ENCODE results near the gene DHFR. TPM values are rescaled to one million over a fixed set of nuclear protein-coding genes. Genes with fewer than 3 reads are reported as not detected.

The DHFR gene
- total and polyA plus RNA-seq, 10 donors: 8.6 to 23.0 (median 16.3) TPM

GRCh38 chr5:80653502-80653901, 1.3 kb downstream of the DHFR start:
- intact Hi-C loops (cut with DNase I; ENCODE audit: low total_unique reads): no loop called here
- Histone ChIP-seq H3K4me3 (peak overlapping the region in 7 of 8 donors; percentile 59 to 98 (median 89)), H3K27ac (peak overlapping the region in 3 of 8 donors; percentile 91 to 99 (median 98)), H3K9me3 (no peaks in the 10 kb centered on the region), H3K36me3 (peaks cover 0 to 31% (median 16%) of the 10 kb centered on the region in 6 donors), H3K27me3 (replicated peaks in 1 of 7) (no peaks in the 10 kb centered on the region), H3K4me1 (peaks cover 15 to 34% (median 29%) of the 10 kb centered on the region in 6 donors)
- WGBS, 5 donors: 38 to 58% (median 50%) methylated on average over 8 of the region's 8 CpGs
- TF ChIP-seq POLR2AphosphoS5 (IDR thresholded peaks at IDR 0.05) (no peak), CTCF (IDR thresholded peaks at IDR 0.05 in 8 of 11, conservative IDR thresholded peaks at IDR 0.05 in 3 of 11) (no peak), POLR2A (IDR thresholded peaks at IDR 0.05) (no peak)
- DNase-seq: no peak

- no peak overlapping the region for H3K27ac ChIP-seq
- H3K9me3 ChIP-seq: no peaks in the 10 kb centered on the region
- no peaks in the 10 kb centered on the region for H3K27me3 ChIP-seq (replicated peaks in 1 of 7)
- H3K4me3 ChIP-seq: no peak overlapping the region
- intact Hi-C loops (cut with DNase I; ENCODE audit: low total_unique reads): no loop called here
- peaks cover 0 to 74% (median 35%) of the 10 kb centered on the region in 6 donors for H3K36me3 ChIP-seq
- DNase-seq: no peak
- TF ChIP-seq CTCF (IDR thresholded peaks at IDR 0.05 in 8 of 11, conservative IDR thresholded peaks at IDR 0.05 in 3 of 11) (no peak), POLR2AphosphoS5 (IDR thresholded peaks at IDR 0.05) (no peak), POLR2A (IDR thresholded peaks at IDR 0.05) (no peak)
- no peaks in the 10 kb centered on the region for H3K4me1 ChIP-seq
- WGBS, 5 donors: 88 to 94% (median 92%) methylated on average over 3 of the region's 3 CpGs
Observed at GRCh38 chr5:80646926-80647325, 7.9 kb downstream of the DHFR start.

- Histone ChIP-seq H3K36me3 (peaks cover 0 to 94% (median 52%) of the 10 kb centered on the region in 6 donors), H3K27ac (no peak overlapping the region), H3K9me3 (no peaks in the 10 kb centered on the region), H3K27me3 (replicated peaks in 1 of 7) (no peaks in the 10 kb centered on the region), H3K4me3 (no peak overlapping the region), H3K4me1 (no peaks in the 10 kb centered on the region)
- DNase-seq: no peak
- 91 to 96% (median 93%) methylated on average over 4 of the region's 4 CpGs for WGBS, 5 donors
- TF ChIP-seq CTCF (IDR thresholded peaks at IDR 0.05 in 8 of 11, conservative IDR thresholded peaks at IDR 0.05 in 3 of 11) (no peak), POLR2A (IDR thresholded peaks at IDR 0.05) (no peak), POLR2AphosphoS5 (IDR thresholded peaks at IDR 0.05) (no peak)
- intact Hi-C loops (cut with DNase I; ENCODE audit: low total_unique reads): no loop called here
Observed at GRCh38 chr5:80644900-80645299, 9.9 kb downstream of the DHFR start.

GRCh38 chr5:80641353-80641752, 13.4 kb downstream of the DHFR start:
- Histone ChIP-seq H3K4me3 (no peak overlapping the region), H3K27me3 (replicated peaks in 1 of 7) (no peaks in the 10 kb centered on the region), H3K9me3 (no peaks in the 10 kb centered on the region), H3K27ac (no peak overlapping the region), H3K4me1 (no peaks in the 10 kb centered on the region), H3K36me3 (peaks cover 0 to 100% (median 56%) of the 10 kb centered on the region in 6 donors)
- intact Hi-C loops (cut with DNase I; ENCODE audit: low total_unique reads): no loop called here
- no peak for DNase-seq
- WGBS, 5 donors: 78 to 94% (median 85%) methylated on average over 4 of the region's 4 CpGs
- TF ChIP-seq CTCF (IDR thresholded peaks at IDR 0.05 in 8 of 11, conservative IDR thresholded peaks at IDR 0.05 in 3 of 11): no peak
